ENCODE data around the gene RBPJL.

RBPJL gene, protein sequence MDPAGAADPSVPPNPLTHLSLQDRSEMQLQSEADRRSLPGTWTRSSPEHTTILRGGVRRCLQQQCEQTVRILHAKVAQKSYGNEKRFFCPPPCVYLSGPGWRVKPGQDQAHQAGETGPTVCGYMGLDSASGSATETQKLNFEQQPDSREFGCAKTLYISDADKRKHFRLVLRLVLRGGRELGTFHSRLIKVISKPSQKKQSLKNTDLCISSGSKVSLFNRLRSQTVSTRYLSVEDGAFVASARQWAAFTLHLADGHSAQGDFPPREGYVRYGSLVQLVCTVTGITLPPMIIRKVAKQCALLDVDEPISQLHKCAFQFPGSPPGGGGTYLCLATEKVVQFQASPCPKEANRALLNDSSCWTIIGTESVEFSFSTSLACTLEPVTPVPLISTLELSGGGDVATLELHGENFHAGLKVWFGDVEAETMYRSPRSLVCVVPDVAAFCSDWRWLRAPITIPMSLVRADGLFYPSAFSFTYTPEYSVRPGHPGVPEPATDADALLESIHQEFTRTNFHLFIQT

DNA sequence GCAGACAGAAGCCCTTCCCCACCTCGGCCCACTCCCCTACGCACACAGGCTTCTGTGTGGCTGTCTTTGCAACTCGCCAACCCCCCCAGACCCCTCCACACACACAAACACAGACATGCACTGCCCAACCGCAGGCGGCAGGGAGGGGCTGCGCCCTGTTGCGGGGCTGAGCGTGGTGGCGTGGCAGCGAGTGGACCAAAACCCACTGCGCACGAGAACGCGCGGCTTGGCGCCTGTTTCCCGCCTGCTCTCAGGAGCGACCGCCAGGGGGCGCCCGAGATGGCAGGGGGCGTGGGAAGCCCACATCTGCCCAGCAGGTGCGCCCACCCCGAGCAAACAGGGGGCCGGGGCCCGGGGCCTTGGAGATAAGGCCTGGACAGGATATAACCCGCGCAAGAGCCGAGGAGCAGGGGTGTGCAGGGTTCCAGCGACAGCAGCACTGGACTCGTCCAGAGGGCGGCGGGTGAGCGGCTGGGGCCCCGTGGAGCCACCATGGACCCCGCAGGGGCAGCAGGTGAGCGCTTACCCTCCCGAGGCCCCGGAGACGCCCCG, at the start of gene RBPJL:
RBPJL (plus strand) TSS at position 410 of the 552 bp plus-strand sequence; CDS start at position 493, 83 bp downstream.
- Histone ChIP-seq H3K9ac (ENCODE audit: low read depth in 1 of 2, low read length in 2 of 2) (no peak within 1 kb of the TSS), H3K36me3 (ENCODE audit: control insufficient read depth in 1 of 2, insufficient read depth in 2 of 2, low read length in 2 of 2) (no peaks in the 10 kb centered on the region), H3K4me3 (ENCODE audit: low read depth in 1 of 2, low read length in 2 of 2) (no peak within 1 kb of the TSS), H3K27ac (ENCODE audit: low read depth, low read length) (no peak within 1 kb of the TSS), H3K9me3 (ENCODE audit: control insufficient read depth in 1 of 2, low read length in 2 of 2) (no peaks in the 10 kb centered on the region), H3K27me3 (ENCODE audit: control insufficient read depth in 1 of 2, insufficient read depth in 2 of 2, low read length in 2 of 2) (peaks cover 31 to 35% of the 10 kb centered on the region in 2 donors), H3K4me1 (ENCODE audit: control insufficient read depth in 1 of 2, insufficient read depth in 2 of 2, low read length in 2 of 2) (peaks cover 0 to 4% of the 10 kb centered on the region in 2 donors)

DNA sequence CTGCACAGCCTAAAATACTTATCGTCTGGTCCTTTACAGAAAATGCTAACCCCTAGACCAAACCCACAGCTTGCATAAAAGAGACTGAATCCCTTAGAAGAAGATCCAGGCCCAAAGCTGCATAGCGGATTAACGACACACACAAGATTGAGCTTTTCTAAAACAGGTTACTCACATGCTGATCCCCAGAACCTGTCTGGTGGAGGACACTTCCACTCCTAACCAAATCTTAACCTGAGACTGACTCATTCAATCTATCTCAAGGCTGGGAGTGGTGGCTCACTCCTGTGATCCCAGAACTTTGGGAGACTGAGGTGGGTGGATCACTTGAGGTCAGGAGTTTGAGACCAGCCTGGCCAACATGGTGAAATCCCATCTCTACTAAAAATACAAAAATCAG, 49.5 kb upstream of the RBPJL start:
- peaks cover 3 to 14% of the 10 kb centered on the region in 2 donors for H3K27me3 ChIP-seq (ENCODE audit: control insufficient read depth in 1 of 2, insufficient read depth in 2 of 2, low read length in 2 of 2)
- H3K4me1 ChIP-seq (ENCODE audit: control insufficient read depth in 1 of 2, insufficient read depth in 2 of 2, low read length in 2 of 2), result peaks cover 8 to 11% of the 10 kb centered on the region in 2 donors
- H3K9me3 ChIP-seq (ENCODE audit: control insufficient read depth in 1 of 2, low read length in 2 of 2), result no peaks in the 10 kb centered on the region
- H3K36me3 ChIP-seq (ENCODE audit: control insufficient read depth in 1 of 2, insufficient read depth in 2 of 2, low read length in 2 of 2), result no peaks in the 10 kb centered on the region
- H3K4me3 ChIP-seq (ENCODE audit: low read depth in 1 of 2, low read length in 2 of 2), result no peak overlapping the region
- no peak overlapping the region for H3K9ac ChIP-seq (ENCODE audit: low read depth in 1 of 2, low read length in 2 of 2)
- H3K27ac ChIP-seq (ENCODE audit: low read depth, low read length), result no peak overlapping the region

- H3K36me3 ChIP-seq (ENCODE audit: control insufficient read depth in 1 of 2, insufficient read depth in 2 of 2, low read length in 2 of 2), result no peaks in the 10 kb centered on the region
- H3K4me1 ChIP-seq (ENCODE audit: control insufficient read depth in 1 of 2, insufficient read depth in 2 of 2, low read length in 2 of 2), result peaks cover 8 to 11% of the 10 kb centered on the region in 2 donors
- H3K27ac ChIP-seq (ENCODE audit: low read depth, low read length), result no peak overlapping the region
- no peak overlapping the region for H3K9ac ChIP-seq (ENCODE audit: low read depth in 1 of 2, low read length in 2 of 2)
- H3K9me3 ChIP-seq (ENCODE audit: control insufficient read depth in 1 of 2, low read length in 2 of 2), result no peaks in the 10 kb centered on the region
- no peak overlapping the region for H3K4me3 ChIP-seq (ENCODE audit: low read depth in 1 of 2, low read length in 2 of 2)
- peaks cover 4 to 17% of the 10 kb centered on the region in 2 donors for H3K27me3 ChIP-seq (ENCODE audit: control insufficient read depth in 1 of 2, insufficient read depth in 2 of 2, low read length in 2 of 2)
These were observed 48.9 kb upstream of the RBPJL start for GRCh38 chr20:45257711-45258110.

GRCh38 chr20:45258259-45258658, 48.4 kb upstream of the RBPJL start:
- Histone ChIP-seq H3K9me3 (ENCODE audit: control insufficient read depth in 1 of 2, low read length in 2 of 2) (no peaks in the 10 kb centered on the region), H3K4me1 (ENCODE audit: control insufficient read depth in 1 of 2, insufficient read depth in 2 of 2, low read length in 2 of 2) (peaks cover 8 to 11% of the 10 kb centered on the region in 2 donors), H3K9ac (ENCODE audit: low read depth in 1 of 2, low read length in 2 of 2) (no peak overlapping the region), H3K27ac (ENCODE audit: low read depth, low read length) (no peak overlapping the region), H3K27me3 (ENCODE audit: control insufficient read depth in 1 of 2, insufficient read depth in 2 of 2, low read length in 2 of 2) (peaks cover 7 to 18% of the 10 kb centered on the region in 2 donors), H3K4me3 (ENCODE audit: low read depth in 1 of 2, low read length in 2 of 2) (no peak overlapping the region), H3K36me3 (ENCODE audit: control insufficient read depth in 1 of 2, insufficient read depth in 2 of 2, low read length in 2 of 2) (no peaks in the 10 kb centered on the region)

- Histone ChIP-seq H3K36me3 (ENCODE audit: control insufficient read depth in 1 of 2, insufficient read depth in 2 of 2, low read length in 2 of 2) (no peaks in the 10 kb centered on the region), H3K27ac (ENCODE audit: low read depth, low read length) (no peak overlapping the region), H3K4me3 (ENCODE audit: low read depth in 1 of 2, low read length in 2 of 2) (no peak overlapping the region), H3K27me3 (ENCODE audit: control insufficient read depth in 1 of 2, insufficient read depth in 2 of 2, low read length in 2 of 2) (peaks cover 7 to 18% of the 10 kb centered on the region in 2 donors), H3K4me1 (ENCODE audit: control insufficient read depth in 1 of 2, insufficient read depth in 2 of 2, low read length in 2 of 2) (peaks cover 8 to 11% of the 10 kb centered on the region in 2 donors), H3K9ac (ENCODE audit: low read depth in 1 of 2, low read length in 2 of 2) (no peak overlapping the region), H3K9me3 (ENCODE audit: control insufficient read depth in 1 of 2, low read length in 2 of 2) (no peaks in the 10 kb centered on the region)
These were observed 48.0 kb upstream of the RBPJL start for GRCh38 chr20:45258664-45259063.

GRCh38 chr20:45263556-45264266, 42.9 kb upstream of the RBPJL start:
- Histone ChIP-seq H3K9me3 (ENCODE audit: control insufficient read depth in 1 of 2, low read length in 2 of 2) (no peaks in the 10 kb centered on the region), H3K9ac (ENCODE audit: low read depth in 1 of 2, low read length in 2 of 2) (no peak overlapping the region), H3K27me3 (ENCODE audit: control insufficient read depth in 1 of 2, insufficient read depth in 2 of 2, low read length in 2 of 2) (peaks cover 13 to 18% of the 10 kb centered on the region in 2 donors), H3K4me3 (ENCODE audit: low read depth in 1 of 2, low read length in 2 of 2) (no peak overlapping the region), H3K27ac (ENCODE audit: low read depth, low read length) (no peak overlapping the region), H3K36me3 (ENCODE audit: control insufficient read depth in 1 of 2, insufficient read depth in 2 of 2, low read length in 2 of 2) (no peaks in the 10 kb centered on the region), H3K4me1 (ENCODE audit: control insufficient read depth in 1 of 2, insufficient read depth in 2 of 2, low read length in 2 of 2) (no peaks in the 10 kb centered on the region)

DNA sequence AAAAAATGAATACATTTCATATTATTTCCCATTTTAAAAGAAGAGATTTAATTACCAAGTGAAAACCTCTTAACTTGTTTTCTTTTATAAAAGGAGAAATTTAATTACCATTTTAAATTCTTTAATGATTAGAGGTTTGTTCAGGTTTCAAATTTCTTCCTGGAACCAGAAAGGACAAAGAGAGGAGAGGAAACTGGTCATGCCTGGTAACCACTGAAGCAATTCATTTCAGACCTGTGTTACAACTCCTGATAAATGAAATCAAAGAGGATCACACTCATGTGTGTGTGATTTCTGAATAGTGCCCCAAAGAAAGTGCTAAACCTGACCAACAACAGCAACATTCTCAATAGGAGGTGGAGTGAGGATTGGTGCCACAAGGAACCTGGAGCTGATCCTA, 39.7 kb upstream of the RBPJL start:
- H3K9me3 ChIP-seq (ENCODE audit: control insufficient read depth in 1 of 2, low read length in 2 of 2), result no peaks in the 10 kb centered on the region
- H3K27me3 ChIP-seq (ENCODE audit: control insufficient read depth in 1 of 2, insufficient read depth in 2 of 2, low read length in 2 of 2), result peaks cover 10 to 15% of the 10 kb centered on the region in 2 donors
- H3K9ac ChIP-seq (ENCODE audit: low read depth in 1 of 2, low read length in 2 of 2), result no peak overlapping the region
- no peaks in the 10 kb centered on the region for H3K36me3 ChIP-seq (ENCODE audit: control insufficient read depth in 1 of 2, insufficient read depth in 2 of 2, low read length in 2 of 2)
- H3K4me3 ChIP-seq (ENCODE audit: low read depth in 1 of 2, low read length in 2 of 2), result no peak overlapping the region
- H3K4me1 ChIP-seq (ENCODE audit: control insufficient read depth in 1 of 2, insufficient read depth in 2 of 2, low read length in 2 of 2), result no peaks in the 10 kb centered on the region
- no peak overlapping the region for H3K27ac ChIP-seq (ENCODE audit: low read depth, low read length)

GRCh38 chr20:45268531-45268930, 38.1 kb upstream of the RBPJL start:
- H3K27me3 ChIP-seq (ENCODE audit: control insufficient read depth in 1 of 2, insufficient read depth in 2 of 2, low read length in 2 of 2), result peaks cover 6 to 18% of the 10 kb centered on the region in 2 donors
- H3K9ac ChIP-seq (ENCODE audit: low read depth in 1 of 2, low read length in 2 of 2), result no peak overlapping the region
- no peaks in the 10 kb centered on the region for H3K4me1 ChIP-seq (ENCODE audit: control insufficient read depth in 1 of 2, insufficient read depth in 2 of 2, low read length in 2 of 2)
- H3K4me3 ChIP-seq (ENCODE audit: low read depth in 1 of 2, low read length in 2 of 2), result no peak overlapping the region
- no peak overlapping the region for H3K27ac ChIP-seq (ENCODE audit: low read depth, low read length)
- H3K36me3 ChIP-seq (ENCODE audit: control insufficient read depth in 1 of 2, insufficient read depth in 2 of 2, low read length in 2 of 2), result no peaks in the 10 kb centered on the region
- no peaks in the 10 kb centered on the region for H3K9me3 ChIP-seq (ENCODE audit: control insufficient read depth in 1 of 2, low read length in 2 of 2)

DNA sequence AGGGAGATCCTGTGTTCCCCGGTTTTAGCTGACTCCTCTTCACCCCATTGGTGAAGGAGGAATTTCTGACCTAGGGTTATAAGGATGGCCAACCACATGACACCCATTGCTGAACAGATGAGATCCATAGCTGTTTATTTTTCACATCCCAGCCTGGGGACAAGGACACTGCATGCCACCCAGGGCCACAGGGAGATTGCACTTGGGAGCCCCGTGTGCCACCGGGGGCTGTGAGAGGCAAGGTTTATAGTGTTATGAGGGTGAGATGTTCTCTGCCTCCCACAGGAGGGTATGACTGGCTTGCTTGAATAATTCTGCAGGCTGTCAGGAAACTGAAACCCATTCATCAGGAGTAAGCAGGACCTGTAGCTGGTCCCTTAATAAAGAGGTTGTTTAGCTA, 37.6 kb upstream of the RBPJL start:
- no peak overlapping the region for H3K27ac ChIP-seq (ENCODE audit: low read depth, low read length)
- H3K36me3 ChIP-seq (ENCODE audit: control insufficient read depth in 1 of 2, insufficient read depth in 2 of 2, low read length in 2 of 2), result no peaks in the 10 kb centered on the region
- no peak overlapping the region for H3K9ac ChIP-seq (ENCODE audit: low read depth in 1 of 2, low read length in 2 of 2)
- H3K27me3 ChIP-seq (ENCODE audit: control insufficient read depth in 1 of 2, insufficient read depth in 2 of 2, low read length in 2 of 2), result peaks cover 6 to 23% of the 10 kb centered on the region in 2 donors
- H3K4me1 ChIP-seq (ENCODE audit: control insufficient read depth in 1 of 2, insufficient read depth in 2 of 2, low read length in 2 of 2), result no peaks in the 10 kb centered on the region
- H3K4me3 ChIP-seq (ENCODE audit: low read depth in 1 of 2, low read length in 2 of 2), result no peak overlapping the region
- no peaks in the 10 kb centered on the region for H3K9me3 ChIP-seq (ENCODE audit: control insufficient read depth in 1 of 2, low read length in 2 of 2)

DNA sequence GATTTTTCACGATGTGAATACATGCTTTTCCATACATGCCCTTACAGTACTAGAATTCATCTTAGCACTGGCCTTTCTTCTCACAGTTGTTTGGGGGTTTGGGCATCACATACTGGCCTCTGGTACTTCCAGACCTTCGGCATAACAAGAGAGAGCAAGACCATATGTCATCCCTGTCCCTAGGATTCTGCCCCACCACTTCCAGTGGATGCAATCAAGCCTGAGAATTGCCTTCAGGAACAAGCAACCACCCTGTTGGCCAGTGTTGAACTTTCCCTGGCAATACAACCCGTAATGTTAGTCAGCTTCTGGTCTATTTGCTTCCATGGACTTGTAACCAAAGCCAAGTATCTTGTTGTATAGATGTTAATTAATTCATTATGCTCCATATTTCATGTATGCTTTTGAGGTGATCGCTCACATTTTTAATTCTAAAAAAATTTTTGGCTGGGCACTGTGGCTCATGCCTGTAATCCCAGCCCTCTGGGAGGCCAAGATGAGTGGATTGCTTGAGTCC, 36.8 kb upstream of the RBPJL start:
- no peaks in the 10 kb centered on the region for H3K36me3 ChIP-seq (ENCODE audit: control insufficient read depth in 1 of 2, insufficient read depth in 2 of 2, low read length in 2 of 2)
- H3K27me3 ChIP-seq (ENCODE audit: control insufficient read depth in 1 of 2, insufficient read depth in 2 of 2, low read length in 2 of 2), result peaks cover 6 to 23% of the 10 kb centered on the region in 2 donors
- no peak overlapping the region for H3K4me3 ChIP-seq (ENCODE audit: low read depth in 1 of 2, low read length in 2 of 2)
- H3K4me1 ChIP-seq (ENCODE audit: control insufficient read depth in 1 of 2, insufficient read depth in 2 of 2, low read length in 2 of 2), result no peaks in the 10 kb centered on the region
- H3K27ac ChIP-seq (ENCODE audit: low read depth, low read length), result no peak overlapping the region
- H3K9ac ChIP-seq (ENCODE audit: low read depth in 1 of 2, low read length in 2 of 2), result no peak overlapping the region
- H3K9me3 ChIP-seq (ENCODE audit: control insufficient read depth in 1 of 2, low read length in 2 of 2), result no peaks in the 10 kb centered on the region

Measured in duodenal mucosa (tissue), 2 donors.